HUDEP-2 (cell line): Measurements from ENCODE around the gene SERPINF2.
A peak's percentile ranks its signal among the peaks of the same experiment; 100 is the strongest.
"Not testable (repeated sequence)": the region's sequence is repeated elsewhere in the genome, so short reads cannot be mapped to it uniquely, and the experiment has no call there.

Experiments used
- DNase-seq, 76 experiments: peaks; one replicate each; lab custom pipeline; 2025; ENCODE audit not compliant: unreplicated experiment in 76 of 76; lab: John Stamatoyannopoulos, UW

The SERPINF2 gene

DNA sequence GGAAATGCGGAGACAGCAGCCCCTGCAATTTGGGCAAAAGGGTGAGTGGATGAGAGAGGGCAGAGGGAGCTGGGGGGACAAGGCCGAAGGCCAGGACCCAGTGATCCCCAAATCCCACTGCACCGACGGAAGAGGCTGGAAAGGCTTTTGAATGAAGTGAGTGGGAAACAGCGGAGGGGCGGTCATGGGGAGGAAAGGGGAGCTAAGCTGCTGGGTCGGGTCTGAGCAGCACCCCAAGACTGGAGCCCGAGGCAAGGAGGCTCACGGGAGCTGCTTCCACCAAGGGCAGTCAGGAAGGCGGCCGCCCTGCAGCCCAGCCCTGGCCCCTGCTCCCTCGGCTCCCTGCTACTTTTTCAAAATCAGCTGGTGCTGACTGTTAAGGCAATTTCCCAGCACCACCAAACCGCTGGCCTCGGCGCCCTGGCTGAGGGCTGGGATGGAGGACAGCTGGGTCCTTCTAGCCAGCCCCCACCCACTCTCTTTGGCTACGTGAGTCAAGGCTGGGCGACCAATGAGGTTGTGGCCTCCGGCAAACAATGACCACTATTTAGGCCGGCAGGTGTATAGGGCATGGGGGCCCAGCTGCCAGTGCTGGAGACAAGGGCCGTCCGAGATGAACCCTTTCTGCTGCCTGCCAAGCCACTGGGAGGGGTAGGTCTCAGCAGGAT is 19.7 kb downstream of the SERPINF2 start:
- peak in 10 of 76 experiments; percentile 23 to 82 (median 44) for DNase-seq

GRCh38 chr17:1762901-1763898 is 20.5 kb downstream of the SERPINF2 start:
- DNase-seq, result peak in 63 of 76 experiments; percentile 18 to 82 (median 54)

DNA sequence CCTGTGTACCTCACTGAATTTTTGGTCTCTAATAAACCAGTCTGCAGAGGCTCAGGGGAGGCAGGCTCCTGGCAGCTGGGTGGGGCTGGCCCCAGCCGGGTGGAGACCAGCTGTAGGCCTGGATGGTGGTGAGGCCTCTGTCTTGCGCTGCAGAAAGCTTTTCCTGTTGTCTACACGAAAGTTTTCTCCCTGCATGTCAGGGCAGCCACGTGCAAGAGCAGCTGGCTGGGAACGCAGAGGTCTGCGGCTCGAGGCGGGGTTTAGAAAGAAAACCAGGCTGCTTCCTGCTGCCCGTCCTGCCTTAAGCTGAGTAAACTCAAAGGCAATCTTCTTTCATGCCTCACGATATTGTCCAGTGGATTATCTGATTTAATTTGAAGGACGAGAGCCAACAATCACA is 21.6 kb downstream of the SERPINF2 start:
- peak in 71 of 76 experiments; percentile 19 to 78 (median 59) for DNase-seq

- not testable (repeated sequence) for DNase-seq
Measured at GRCh38 chr17:1764705-1765104, 22.0 kb downstream of the SERPINF2 start.

DNA sequence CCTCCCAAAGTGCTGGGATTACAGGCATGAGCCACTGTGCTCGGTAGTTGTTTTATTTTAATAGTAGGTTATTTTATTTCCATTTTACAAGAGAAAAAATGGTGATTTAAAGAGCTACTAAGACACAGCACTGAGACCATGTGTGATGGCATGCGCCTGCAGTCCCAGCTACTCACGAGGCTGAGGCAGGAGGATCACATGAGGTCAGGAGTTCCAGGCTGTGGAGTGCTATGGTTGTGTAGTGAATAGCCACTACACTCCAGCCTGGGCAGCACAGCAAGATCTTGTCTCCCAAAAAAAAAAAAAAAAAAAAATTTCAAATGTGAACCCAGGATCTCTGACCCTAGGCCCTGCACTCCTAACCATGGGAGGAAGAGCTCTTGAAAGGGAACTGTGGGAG is 22.9 kb downstream of the SERPINF2 start:
- no peak for DNase-seq

GRCh38 chr17:1766382-1767135 is 23.9 kb downstream of the SERPINF2 start:
- DNase-seq, result peak in 16 of 76 experiments; percentile 4 to 27 (median 12)

DNA sequence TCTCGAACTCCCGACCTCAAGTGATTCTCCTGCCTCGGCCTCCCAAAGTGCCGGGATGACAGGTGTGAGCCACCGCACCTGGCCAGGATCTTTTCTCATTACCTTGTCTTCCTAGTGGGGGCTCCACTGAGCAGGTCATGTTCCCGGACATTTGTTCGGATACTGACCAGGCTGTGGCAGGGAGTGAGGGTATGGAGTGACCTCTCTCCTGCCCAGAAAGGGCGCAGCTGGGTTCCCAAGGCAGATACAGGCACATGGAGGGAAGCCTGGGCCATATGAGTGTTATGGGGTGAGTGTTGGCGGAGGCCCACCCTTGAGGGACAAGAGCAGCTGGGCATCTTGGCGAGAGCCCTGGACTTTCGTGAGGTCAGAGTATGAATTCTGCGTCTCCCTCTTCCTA is 24.7 kb downstream of the SERPINF2 start:
- DNase-seq, result no peak

GRCh38 chr17:1769822-1770477 is 27.3 kb downstream of the SERPINF2 start:
- DNase-seq, result no peak

DNA sequence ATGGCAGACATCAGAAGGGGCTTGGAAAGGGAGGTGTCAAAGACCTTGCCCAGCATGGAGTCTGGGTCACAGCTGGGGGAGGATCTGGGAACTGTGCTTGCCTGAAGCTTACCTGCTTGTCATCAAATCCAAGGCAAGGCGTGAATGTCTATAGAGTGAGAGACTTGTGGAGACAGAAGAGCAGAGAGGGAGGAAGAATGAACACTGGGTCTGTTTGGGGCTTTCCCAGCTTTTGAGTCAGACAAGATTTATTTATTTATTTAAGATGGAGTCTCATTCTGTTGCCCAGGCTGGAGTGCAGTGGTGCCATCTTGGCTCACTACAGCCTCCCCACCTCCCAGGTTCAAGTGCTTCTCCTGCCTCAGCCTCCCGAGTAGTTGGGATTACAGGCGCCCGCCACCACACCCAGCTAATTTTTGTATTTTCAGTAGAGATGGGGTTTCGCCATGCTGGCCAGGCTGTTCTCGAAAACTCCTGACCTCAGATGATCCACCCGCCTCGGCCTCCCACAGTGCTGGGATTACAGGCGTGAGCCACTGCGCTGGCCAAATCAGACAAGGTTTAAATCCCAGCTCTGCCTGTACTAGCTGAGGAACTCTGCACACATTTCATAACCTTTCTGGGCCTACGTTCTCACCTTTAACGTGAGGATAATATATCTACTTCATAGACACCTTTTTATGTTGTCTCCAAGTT is 30.5 kb downstream of the SERPINF2 start:
- DNase-seq, result not testable (repeated sequence)

GRCh38 chr17:1773696-1774181 is 31.1 kb downstream of the SERPINF2 start:
- peak in 15 of 76 experiments; percentile 15 to 45 (median 22) for DNase-seq

- no peak for DNase-seq
Measured at GRCh38 chr17:1774390-1775176, 31.9 kb downstream of the SERPINF2 start.

GRCh38 chr17:1776328-1776727 is 33.7 kb downstream of the SERPINF2 start:
- DNase-seq, result no peak

- DNase-seq, result no peak
Measured at GRCh38 chr17:1776857-1777256, 34.2 kb downstream of the SERPINF2 start.

- DNase-seq, result no peak
Measured at GRCh38 chr17:1779571-1780131, 37.0 kb downstream of the SERPINF2 start.

DNA sequence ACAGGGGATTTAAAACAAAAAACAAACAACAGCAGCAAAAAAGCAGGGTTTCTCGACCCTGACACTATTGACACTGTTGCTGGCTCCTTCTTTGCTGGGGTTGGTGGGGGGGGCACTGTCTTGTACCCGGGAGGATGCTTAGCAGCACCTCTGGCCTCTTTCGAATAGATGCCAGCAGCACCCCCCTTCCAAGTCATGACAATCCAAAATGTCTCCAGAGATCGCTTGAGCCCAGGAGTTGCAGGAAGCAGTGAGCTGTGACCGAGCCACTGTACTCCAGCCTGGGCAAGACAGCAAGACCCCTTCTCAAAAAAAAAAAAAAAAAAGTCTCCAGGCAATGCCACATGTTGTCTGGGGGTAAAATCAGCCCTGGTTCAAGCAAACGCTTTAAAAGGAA is 39.5 kb downstream of the SERPINF2 start:
- no peak for DNase-seq

DNA sequence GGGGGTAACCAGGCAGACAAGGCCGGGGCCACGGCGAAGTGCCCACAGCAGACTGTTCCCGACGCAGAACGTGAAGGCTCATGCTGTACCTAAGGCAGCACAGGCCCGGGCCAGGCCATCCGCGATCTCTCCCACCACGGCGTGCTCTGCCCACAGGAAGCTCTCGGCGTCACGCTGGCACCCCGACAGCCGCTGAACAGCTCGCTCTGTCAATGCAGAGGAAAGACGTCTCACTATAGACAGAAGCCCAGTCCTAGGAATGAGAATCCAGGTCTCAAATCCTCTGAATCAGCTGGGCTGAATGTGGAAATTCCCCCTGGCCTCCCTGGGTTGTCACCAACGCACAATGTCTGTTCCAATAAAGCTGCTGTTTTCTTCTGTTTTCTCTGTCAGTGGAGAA is 40.6 kb downstream of the SERPINF2 start:
- DNase-seq, result no peak

DNA sequence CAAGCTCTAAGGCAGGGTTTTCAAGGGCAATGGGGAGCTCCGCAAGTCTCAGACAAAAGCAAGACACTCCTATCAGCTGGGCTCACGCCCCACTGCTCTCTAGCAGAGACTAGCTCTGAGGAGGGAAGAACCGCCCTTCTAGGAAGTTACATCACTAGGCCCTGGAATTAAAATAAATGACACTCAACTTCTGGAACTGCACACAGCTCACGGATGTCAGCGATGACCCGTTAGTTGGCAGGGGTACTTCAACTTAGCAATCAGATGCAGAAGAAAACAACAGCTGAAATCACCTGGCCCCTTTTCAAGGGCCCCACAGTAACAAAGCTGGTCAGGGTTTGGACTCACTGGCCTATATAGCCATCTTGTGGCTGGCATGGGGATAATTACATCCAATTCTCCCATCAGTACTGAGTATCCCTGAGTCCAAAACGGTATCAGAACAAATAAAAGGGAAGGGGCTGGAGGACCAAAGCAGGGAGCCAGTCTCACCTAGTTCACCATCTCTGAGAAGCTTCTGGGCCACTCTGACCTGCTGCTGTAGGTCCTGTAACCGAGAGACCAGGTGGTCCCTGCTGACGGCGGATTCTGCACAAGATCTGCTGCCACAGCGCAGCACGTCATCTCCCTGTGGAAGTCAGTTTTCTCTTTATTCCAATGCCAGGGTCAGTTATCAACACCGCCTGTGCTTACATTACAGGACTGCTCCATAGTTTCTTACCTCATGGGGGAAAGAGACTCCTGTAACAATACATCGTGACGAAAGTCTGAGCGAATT is 41.4 kb downstream of the SERPINF2 start:
- DNase-seq, result peak in 71 of 76 experiments; percentile 10 to 83 (median 53)

DNA sequence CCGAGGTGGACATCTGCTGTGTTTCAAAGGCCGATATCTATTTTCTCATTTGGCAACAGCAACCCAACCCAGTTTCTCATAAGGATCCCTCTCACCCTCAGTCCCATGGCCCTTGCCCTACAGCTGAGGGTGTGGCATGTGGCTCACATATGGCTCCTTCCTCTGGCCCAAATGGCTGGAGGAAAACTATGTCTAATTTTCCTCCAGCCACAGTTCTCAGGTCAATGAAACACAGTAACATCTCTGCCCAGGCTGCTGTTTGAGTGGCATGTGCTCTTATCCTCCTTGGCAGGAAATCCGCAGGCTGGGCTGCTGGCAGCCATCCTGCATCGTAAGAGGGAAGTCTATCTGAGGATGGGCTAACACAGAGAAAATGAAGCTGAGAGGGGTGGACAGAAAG is 43.3 kb downstream of the SERPINF2 start:
- DNase-seq, result peak in 3 of 76 experiments; percentile 8 to 30 (median 17)
